ENCODE results near the gene MYL5.

The MYL5 gene, protein sequence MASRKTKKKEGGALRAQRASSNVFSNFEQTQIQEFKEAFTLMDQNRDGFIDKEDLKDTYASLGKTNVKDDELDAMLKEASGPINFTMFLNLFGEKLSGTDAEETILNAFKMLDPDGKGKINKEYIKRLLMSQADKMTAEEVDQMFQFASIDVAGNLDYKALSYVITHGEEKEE

DNA sequence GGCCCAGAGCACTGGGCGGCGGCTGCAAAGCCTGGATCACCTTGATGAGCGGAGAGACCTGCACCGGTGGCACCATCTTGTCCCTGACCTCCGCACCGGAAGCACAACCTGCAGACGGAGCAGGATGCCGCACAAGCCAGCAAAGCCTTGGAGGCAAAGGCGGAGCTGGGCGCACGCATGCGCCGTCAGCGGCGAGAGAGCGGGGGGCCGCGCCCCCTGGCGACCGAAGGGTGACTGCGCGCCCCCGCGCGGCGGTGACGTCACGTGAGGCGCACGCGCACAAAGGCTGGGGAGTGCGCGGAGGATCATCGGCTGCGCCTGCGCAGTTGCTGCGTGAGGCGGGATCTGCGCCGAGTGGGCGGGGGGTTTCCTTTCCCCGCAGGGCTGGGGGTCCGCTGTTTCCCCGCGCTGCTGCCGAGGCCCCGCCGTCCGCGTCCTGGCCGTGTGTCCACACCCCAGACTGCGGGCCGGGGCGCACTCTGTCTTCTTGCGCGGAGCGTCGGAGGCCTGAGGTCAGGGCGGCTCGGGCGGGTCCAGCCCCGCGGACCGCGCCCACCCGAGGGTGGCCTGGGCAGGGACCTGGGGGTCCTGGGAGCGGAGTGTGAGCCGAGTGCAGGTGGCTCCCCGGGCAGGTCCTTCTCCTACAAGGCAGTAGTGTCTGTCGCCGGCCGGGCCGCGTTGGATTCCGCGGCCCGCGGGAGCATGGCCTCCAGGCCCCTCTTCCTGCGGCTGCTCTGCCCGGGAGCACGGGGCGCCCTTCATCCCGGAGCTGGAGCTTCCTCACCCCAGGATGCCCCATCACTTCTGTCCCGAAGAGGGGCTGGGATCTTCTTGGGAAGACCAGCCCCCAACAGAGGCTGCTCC lies at the start of gene MYL5, which contains the start of gene ATP5ME:
TSS of gene MYL5 (plus strand) at position 371 of the 864 bp plus-strand sequence. CDS start 3,485 bp downstream, outside the sequence.
TSS of gene ATP5ME (minus strand) at position 105 of the 864 bp plus-strand sequence. CDS start at position 76, 29 bp downstream.
- peak within 1 kb of the TSS; percentile 87 for H3K4me3 ChIP-seq (ENCODE audit: low read depth, low read length)
- TF ChIP-seq, protein P1, sequence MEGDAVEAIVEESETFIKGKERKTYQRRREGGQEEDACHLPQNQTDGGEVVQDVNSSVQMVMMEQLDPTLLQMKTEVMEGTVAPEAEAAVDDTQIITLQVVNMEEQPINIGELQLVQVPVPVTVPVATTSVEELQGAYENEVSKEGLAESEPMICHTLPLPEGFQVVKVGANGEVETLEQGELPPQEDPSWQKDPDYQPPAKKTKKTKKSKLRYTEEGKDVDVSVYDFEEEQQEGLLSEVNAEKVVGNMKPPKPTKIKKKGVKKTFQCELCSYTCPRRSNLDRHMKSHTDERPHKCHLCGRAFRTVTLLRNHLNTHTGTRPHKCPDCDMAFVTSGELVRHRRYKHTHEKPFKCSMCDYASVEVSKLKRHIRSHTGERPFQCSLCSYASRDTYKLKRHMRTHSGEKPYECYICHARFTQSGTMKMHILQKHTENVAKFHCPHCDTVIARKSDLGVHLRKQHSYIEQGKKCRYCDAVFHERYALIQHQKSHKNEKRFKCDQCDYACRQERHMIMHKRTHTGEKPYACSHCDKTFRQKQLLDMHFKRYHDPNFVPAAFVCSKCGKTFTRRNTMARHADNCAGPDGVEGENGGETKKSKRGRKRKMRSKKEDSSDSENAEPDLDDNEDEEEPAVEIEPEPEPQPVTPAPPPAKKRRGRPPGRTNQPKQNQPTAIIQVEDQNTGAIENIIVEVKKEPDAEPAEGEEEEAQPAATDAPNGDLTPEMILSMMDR (IDR thresholded peaks at IDR 0.05; ENCODE audit: borderline replicate concordance, insufficient read depth, low read depth, low read length) = peak; percentile 100

DNA sequence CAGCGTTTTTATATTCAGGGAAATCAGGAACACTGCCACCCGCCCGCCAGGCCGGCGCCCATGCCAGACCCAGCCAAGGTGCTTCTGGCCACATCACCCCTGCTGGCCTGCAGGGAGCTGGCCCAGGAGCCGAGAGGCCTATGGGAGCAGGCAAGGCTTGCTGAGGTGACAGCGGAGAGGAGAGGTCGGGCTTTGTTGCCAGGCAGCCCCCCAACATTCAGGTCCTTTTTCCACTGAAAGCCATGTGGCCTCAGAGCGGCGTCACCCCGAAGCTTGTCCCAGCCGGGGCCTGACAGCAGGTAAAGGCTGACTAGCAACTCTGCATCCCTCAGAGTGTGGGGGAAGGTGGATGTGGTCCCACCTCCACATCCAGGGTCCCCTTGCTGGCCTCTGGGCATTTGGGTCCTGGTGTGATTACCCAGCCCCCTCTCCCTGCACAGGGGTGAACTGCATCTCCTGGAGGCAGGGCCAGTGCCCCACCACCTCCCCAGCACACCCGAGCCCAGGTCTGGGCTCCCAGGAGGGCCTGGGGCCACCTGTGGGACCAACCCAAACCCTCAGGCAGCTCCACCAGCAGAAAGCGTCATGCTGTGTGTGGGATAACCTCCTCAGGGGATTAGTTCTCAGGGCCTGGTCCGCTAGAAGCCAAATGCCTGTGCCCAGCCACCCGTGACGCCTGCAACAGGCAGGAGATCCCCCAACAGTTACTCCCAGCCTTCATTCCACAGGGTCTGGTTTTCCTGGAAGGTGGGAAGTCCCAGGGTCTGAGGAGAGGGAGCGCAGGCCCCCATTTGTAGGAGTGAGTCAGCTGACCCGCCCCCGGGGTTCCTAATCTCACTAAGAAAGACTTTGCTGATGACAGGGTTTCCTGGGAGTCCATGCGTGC lies 49.4 kb upstream of the MYL5 start, which contains the start of gene PDE6B:
TSS of gene PDE6B (plus strand) at position 869 of the 886 bp plus-strand sequence. CDS start 54 bp downstream, outside the sequence.
- H3K4me3 ChIP-seq (ENCODE audit: low read depth, low read length) = no peak within 1 kb of the TSS
- TF ChIP-seq, protein P1 (IDR thresholded peaks at IDR 0.05; ENCODE audit: borderline replicate concordance, insufficient read depth, low read depth, low read length) = no peak

DNA sequence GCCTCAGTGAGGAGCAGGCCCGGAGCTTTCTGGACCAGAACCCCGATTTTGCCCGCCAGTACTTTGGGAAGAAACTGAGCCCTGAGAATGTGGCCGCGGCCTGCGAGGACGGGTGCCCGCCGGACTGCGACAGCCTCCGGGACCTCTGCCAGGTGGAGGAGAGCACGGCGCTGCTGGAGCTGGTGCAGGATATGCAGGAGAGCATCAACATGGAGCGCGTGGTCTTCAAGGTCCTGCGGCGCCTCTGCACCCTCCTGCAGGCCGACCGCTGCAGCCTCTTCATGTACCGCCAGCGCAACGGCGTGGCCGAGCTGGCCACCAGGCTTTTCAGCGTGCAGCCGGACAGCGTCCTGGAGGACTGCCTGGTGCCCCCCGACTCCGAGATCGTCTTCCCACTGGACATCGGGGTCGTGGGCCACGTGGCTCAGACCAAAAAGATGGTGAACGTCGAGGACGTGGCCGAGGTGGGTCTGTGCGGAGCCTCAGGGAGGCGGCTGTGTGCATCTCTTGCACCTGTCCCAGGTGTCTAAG lies 48.6 kb upstream of the MYL5 start:
- no peak overlapping the region for H3K4me3 ChIP-seq (ENCODE audit: low read depth, low read length)
- TF ChIP-seq, protein P1 (IDR thresholded peaks at IDR 0.05; ENCODE audit: borderline replicate concordance, insufficient read depth, low read depth, low read length) = no peak

DNA sequence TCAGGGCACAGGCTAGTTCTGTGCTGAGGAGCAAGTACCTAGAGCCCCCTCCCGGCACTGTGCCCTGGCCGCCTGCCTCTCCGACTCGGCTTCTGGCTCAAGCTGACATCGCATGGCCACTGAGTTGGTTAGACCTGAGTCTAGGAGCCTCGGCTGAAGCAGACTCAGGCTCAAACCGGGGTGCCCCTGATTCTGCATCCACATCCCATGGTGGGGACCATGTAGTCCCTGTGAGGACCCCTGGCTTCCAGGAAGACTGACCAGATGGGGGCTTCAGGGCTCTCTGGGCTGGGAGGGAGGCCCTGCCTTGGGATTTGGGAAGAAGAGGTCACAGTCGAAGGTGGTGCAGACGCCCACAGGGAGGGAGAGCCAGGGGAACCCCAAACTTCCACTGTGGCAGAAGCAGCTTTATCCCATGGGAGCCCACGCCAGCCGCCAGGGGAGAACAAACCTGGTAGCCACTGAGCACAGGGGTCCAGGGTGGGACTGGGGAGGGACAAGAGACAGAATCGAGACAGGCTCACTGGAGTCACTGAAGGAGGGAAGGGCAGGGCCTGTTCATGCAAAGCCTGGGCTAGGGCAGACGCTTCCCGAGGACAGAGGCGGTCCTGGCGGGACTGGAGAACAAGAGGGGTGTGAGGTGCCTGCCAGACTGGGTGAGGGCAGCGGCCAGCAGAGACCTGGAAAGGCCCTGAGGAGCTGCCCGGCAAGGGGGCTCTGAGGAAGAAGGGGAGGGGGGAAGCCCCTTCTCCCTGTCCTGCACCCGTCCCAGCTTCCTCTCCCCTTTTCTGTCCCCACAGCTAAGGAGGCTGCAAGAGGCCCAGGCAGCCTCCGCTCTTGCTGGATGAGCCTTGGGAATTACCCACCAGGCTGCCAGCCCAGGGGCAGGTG lies 47.9 kb upstream of the MYL5 start:
- TF ChIP-seq, protein P1 (IDR thresholded peaks at IDR 0.05; ENCODE audit: borderline replicate concordance, insufficient read depth, low read depth, low read length) = no peak
- no peak overlapping the region for H3K4me3 ChIP-seq (ENCODE audit: low read depth, low read length)

DNA sequence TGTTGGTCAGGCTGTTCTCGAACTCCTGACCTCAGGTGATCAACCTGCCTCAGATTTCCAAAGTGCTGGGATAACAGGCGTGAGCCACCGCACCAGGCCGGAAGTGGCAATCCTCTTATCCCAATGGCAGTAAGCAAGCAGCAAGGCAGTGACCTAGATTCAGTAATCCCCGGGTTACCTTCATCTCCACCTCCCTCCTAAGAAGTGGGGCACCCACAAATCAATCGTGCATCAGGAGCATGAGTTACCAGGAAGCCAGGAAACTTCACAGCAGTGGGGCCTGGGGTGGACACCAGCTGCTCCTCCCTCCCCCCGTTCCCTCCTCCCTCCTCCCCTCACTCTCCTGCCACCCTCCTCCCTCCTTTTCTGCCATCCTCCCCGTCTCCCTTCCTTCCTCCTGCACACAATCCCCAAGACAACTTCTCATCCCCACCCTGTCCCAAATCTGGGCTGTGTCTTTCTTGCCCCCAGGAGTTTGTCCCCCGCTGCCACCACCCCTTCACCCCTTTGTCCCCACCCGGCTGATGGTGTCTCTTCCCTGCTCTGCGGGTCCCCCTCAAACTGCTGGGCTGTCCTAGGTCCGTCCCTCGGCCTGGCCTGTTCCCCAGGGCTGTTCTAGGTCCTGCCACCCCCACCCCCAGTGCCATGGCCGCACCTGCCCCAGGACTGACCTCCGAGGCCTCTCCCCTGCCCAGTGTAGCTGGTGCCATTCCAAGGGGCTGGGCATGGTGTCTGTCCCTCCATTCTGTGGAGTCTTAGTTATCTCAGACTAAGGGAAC lies 46.8 kb upstream of the MYL5 start:
- TF ChIP-seq, protein P1 (IDR thresholded peaks at IDR 0.05; ENCODE audit: borderline replicate concordance, insufficient read depth, low read depth, low read length) = no peak

More for the DNA sequence above, 46.8 kb upstream of the MYL5 start:
- no peak overlapping the region for H3K4me3 ChIP-seq (ENCODE audit: low read depth, low read length)
